Measurements from ENCODE around the gene TNRC18.
A peak's percentile ranks its signal among the peaks of the same experiment; 100 is the strongest.

The TNRC18 gene

GRCh38 chr7:5396999-5397663 is 26.5 kb downstream of the TNRC18 start:
- peak; percentile 90 for DNase-seq

- DNase-seq: peak; percentile 70
Observed at GRCh38 chr7:5396542-5396941, 27.1 kb downstream of the TNRC18 start.

DNA sequence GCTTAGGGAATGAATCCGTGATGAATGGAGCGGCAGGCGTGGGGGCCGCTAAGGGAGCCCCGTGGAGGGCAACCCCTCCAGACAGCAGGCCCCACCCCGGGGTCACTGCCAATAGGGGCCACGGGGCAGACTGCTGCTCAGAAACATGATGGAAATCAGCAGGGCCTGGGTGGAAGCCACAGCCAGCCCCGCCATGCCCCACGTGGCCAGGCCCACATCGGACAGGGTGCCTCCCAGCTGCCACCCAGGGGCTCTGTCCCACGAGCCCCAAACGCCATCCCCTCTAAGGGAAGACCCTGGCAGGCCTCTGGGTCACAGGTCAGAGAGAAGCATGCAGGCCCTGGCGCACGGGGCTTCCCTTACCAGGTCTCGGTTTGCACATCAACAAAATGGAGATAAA is 28.4 kb downstream of the TNRC18 start:
- no peak for DNase-seq

GRCh38 chr7:5394264-5395105 is 29.1 kb downstream of the TNRC18 start:
- no peak for DNase-seq

- no peak for DNase-seq
Observed at GRCh38 chr7:5393748-5394147, 29.9 kb downstream of the TNRC18 start.

DNA sequence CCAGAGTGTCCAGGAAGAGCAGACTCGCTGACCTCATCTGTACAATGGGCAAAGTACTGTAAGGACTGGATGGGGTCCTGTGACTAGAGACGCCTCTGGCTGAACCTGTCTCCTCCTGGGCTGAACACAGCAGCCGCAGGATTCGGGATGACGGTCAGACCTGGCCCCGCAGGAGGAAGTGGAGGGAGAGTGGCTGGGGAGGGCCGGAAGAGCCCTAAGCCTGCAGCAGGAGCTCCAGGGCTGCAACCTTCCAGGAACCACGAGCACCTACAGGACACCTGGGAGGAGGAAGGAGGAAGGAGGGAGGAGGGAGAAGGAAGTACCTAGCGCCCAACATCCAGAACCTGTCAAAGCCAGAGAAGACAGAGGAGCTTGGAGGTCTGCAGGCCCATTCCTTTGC is 30.3 kb downstream of the TNRC18 start:
- no peak for DNase-seq

GRCh38 chr7:5390918-5391317 is 32.7 kb downstream of the TNRC18 start:
- no peak for DNase-seq

DNA sequence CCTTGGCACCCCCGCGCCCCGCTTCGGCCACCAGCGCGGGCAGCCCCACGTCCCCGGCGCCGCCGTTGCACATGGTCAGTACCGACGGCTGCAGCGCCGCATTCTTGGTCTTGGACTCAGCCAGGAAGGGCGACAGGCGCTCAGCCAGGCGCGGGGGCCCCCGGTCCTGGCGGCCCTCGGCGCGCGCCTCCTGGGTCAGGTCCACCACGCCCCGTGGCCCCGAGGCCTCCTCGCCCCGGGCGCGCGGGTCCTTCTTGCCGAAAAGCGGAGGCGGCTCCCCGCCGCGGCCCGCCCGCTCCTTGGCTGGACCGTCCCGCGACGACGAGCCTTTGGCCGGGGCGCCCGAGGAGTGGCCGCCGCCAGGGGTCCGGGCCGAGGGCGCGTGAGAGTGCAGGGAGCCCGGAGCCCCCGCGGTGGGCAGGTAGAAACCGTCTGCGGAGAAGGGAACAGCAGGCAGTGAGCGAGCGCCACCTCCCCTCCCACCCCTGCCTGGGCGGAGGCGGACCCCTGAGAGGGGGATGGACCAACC is 34.7 kb downstream of the TNRC18 start:
- DNase-seq: no peak

GRCh38 chr7:5388273-5388901 is 35.2 kb downstream of the TNRC18 start:
- no peak for DNase-seq

DNA sequence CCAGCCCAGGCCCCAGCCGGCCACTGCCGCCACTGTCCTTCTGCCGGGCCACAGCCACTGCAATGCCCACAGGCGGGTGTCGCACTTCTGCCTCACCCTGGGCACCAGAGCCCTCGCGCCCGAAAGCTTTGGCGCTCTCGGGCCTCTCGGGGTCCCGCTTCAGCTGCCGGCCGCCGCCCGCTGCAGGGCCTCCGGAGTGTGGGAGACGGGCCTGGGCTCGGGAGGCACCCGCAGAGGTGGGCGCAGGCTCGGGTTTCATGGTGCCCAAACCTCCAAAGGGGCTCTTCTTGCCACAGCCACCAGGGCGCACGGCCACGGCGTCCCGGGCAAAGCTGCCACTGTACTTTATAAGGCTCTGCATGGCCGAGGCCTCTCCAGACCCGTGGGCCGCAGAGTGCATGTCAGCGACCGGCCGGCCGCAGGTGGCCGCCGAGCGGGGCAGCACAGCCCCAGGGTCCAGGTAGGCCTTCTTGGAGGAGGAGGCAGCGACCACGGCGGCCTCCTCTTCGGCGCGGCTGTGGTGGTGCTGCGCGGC is 35.9 kb downstream of the TNRC18 start:
- DNase-seq: no peak

DNA sequence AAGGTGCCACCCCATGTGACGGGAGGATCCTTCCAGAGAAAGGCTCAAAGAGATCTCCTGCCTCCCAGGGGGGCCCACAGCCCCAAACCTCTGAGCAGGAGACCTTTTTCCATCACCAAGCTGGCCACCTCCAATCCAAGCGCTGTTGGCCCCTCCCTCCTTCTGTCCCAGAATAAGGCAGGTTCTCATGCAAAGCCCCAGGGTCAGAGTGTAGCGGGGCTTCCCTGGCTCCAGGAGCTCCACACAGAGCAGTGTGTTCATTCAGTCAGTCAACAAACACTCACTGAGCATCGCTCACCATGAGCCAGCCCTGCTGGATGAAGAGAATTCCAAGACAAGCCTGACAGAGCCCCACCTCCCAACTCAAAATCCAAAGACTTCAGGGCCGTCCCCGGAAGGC is 39.0 kb downstream of the TNRC18 start:
- DNase-seq: no peak

DNA sequence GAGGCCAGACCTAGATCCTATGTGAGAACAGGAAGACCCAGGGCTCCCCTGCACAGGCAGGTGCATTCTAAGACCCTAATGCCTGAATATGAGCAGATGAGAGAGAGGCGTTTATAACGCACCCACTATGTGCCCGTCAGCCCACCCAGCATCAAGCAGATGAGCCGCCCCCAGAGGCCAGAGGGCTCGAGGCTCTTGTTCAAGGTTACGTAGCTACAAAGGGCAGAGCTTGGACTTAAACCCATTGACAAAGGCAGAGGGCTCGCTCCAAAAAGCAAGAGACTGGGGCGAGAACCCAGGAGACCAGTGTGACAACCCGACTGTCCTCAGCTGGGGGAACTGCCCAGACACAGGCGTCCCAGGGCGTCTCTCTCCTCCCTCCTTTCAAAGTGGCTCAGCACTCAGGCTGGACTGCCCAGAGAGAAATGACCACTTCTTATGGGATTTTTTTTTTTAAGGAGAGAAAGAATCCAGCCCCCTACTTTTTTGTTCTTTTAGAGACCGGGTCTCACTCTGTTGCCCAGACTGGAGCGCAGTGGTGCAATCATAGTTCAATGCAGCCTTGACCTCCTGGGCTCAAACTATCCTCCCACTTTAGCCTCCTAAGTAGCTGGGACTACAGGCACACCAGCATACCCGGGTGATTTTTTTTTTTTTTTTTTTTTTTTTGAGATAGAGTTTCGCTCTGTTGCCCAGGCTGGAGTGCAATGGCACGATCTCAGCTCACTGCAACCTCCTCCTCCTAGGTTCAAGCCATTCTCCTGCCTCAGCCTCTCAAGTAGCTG is 40.1 kb downstream of the TNRC18 start:
- DNase-seq: no peak

DNA sequence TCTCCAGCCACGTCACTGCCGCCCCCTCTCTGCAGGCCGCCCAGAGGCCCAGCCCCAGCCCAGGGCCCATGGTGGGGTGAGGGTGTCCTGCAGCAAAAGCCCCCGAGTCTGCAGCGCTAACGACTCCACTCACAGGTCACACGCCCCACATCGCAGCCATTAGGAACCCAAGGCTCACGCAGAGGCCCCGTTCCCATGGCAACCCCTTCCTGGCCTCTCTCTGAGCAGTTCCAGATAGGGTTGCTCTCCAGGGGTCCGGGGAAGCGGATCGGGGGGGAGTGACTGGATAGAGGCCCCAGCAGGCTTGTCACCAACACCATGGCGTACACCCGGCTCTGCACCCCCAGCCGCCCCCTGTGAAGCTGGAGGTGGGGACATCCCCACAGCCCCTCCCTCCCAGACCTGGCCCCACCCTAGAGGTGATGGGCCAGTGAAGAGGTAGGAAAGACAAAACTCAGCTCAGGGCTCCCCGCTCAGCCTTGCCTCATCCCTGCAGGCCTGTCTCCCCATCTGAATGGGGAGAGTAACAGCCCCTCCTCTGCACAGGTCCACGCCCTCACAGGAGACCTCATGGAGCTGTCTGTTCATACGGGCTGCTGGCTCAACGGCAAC is 41.2 kb downstream of the TNRC18 start:
- no peak for DNase-seq

DNA sequence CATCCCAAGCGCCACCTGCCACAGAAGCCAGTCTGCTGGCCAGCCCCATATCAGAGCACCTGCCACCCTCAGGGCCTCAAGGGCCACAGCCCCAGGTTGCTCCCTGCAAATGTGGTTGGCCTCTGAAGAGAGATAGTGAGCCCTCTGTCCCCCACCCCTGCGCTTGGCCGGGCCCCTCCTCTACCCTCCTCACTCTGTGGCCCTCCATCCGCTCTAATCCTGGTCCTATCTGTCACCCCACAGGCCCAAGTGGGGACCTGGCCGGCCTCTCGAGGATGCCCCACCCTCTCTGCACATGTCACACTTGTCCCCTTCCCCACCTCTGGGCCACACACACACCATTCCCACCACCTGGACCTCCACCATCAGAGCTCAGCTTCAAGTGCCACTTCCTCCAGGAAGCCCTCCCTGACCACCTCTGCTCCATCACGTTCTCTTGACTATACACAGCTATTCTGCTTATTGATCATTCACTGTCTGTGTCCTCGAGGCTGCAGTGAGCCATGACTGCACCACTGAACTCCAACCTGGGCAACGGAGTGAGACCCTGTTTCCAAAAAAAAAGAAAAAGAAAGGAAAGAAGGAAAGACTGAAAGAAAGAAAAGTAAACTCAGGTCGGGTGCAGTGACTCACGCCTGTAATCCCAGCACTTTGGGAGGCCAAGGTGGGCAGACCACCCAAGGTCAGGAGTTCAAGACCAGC is 42.4 kb downstream of the TNRC18 start:
- DNase-seq: no peak

DNA sequence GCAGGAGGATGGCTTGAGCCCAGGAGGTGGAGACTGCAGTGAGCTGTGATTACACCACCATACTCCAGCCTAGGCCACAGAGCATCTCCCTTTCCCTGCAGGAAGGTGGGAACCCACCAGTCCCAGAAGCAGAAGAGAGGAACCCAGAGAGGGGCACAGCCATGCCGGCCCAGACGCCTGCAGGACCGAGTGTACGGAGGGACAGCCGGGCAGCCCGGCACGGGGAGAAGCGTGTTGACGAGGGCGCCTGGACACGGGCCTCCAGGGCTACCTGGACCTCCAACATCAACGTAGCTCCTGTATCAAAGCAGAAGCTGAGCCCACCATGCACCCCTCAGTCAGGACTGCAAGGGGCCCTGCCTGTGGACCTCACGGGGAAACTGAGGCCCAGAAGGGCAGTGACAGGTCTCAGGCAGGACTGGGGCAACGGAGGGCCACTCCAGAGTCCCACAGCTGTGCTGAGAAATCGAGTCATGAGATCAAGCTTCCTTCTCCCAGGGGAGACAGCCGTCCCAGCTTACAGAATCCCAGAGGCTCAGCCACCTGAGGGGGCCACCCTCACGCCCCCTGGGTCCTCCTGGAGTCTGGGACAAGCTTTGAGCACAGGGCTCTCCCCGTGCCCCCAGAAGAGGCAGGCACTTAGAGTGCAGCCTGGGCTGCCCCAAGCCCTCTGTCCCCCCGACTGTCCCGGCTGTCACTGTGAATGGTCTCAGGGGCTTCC is 43.1 kb downstream of the TNRC18 start:
- no peak for DNase-seq

- DNase-seq: no peak
Observed at GRCh38 chr7:5379546-5379945, 44.1 kb downstream of the TNRC18 start.

GRCh38 chr7:5377816-5378215 is 45.8 kb downstream of the TNRC18 start:
- no peak for DNase-seq

GRCh38 chr7:5377279-5377678 is 46.4 kb downstream of the TNRC18 start:
- DNase-seq: no peak

DNA sequence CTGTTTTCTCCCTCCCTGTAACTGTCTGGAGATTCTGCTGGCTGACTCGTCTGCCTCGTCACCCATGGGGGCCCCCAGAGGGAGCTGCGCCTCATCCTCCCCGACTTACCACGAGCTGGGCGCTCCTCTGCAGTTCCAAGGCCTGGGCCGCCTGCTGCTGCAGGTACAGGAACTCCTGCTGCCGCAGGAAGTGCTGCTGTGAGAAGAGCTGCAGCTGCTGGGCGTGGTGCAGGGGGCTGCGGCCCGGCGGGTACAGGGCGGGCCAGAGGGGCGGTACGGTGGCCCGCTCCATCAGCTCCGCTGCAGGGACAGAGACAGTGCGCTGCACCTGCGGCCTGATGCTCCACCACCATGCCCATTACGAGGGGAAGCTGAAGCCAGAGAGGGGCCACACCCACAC is 47.7 kb downstream of the TNRC18 start:
- DNase-seq: peak; percentile 17

DNA sequence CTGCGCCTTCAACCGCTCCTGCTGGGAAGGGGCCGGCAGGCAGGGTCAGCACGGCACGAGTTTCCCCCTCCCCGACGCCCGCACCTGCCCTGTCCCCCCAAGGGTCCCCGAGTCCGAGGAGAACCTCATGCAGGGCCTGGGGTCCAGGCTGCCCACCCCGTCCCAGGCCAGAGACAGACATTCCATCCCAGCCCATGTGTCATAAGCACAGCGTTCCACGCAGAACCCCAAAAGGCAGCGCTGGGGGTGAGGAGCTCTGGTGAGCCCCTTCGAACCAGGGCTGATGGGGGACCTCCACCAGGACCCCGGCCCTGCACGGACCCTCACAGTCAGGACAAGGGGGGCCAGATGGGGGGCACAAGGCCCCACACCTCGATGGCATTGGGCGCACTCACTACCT is 49.2 kb downstream of the TNRC18 start:
- no peak for DNase-seq

DNA sequence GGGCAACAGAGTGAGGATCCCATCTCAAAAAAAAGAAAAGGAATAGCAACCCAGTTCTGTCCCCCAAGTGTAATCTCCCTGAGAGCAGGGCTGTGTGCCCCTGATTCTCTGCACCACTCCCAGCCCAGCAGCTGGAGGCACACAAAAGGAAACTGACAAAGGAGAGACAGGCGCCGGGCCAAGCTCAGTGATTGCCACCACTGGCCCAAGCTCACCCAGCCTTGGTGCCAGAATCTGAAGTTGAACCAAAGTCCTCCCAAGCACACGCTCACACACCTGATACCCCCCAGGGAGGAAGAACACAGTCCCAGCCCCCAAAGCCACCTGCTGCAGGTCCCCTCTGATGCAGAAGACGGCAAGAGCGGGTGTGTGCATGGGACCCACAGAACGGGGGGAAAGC is 50.3 kb downstream of the TNRC18 start:
- no peak for DNase-seq
